Esophagus muscularis mucosa (tissue), 3 donors: Measurements from ENCODE around the gene PCDHGA1.

Experiments
- EP300 ChIP-seq: sonication (generic); formaldehyde crosslinking; IDR thresholded peaks from one replicate; pipeline ENCODE4 v1.6.1; 2017; ENCODE audit warnings: antibody characterized with exemption
- TF ChIP-seq, protein P1 (sequence below), 3 experiments: fragments of 200-600 bp in 2 of 3; fragments of 450-650 bp in 1 of 3; sonication (generic) in 2 of 3; IDR thresholded peaks; one replicate each; pipeline ENCODE4 v1.5.1; 2017 to 2019; ENCODE audit warnings: antibody characterized with exemption in 3 of 3, mild to moderate bottlenecking in 2 of 3, moderate library complexity in 1 of 3

DNA sequence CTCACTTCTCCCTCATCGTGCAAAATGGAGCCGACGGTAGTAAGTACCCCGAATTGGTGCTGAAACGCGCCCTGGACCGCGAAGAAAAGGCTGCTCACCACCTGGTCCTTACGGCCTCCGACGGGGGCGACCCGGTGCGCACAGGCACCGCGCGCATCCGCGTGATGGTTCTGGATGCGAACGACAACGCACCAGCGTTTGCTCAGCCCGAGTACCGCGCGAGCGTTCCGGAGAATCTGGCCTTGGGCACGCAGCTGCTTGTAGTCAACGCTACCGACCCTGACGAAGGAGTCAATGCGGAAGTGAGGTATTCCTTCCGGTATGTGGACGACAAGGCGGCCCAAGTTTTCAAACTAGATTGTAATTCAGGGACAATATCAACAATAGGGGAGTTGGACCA is 101.0 kb downstream of the PCDHGA1 start:
- TF ChIP-seq, protein P1, sequence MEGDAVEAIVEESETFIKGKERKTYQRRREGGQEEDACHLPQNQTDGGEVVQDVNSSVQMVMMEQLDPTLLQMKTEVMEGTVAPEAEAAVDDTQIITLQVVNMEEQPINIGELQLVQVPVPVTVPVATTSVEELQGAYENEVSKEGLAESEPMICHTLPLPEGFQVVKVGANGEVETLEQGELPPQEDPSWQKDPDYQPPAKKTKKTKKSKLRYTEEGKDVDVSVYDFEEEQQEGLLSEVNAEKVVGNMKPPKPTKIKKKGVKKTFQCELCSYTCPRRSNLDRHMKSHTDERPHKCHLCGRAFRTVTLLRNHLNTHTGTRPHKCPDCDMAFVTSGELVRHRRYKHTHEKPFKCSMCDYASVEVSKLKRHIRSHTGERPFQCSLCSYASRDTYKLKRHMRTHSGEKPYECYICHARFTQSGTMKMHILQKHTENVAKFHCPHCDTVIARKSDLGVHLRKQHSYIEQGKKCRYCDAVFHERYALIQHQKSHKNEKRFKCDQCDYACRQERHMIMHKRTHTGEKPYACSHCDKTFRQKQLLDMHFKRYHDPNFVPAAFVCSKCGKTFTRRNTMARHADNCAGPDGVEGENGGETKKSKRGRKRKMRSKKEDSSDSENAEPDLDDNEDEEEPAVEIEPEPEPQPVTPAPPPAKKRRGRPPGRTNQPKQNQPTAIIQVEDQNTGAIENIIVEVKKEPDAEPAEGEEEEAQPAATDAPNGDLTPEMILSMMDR (IDR thresholded peaks at IDR 0.05): no peak
- no peak for TF ChIP-seq EP300
